Stimulated activated CD8-positive, alpha-beta memory T cell treated with anti-CD3 and anti-CD28 coated beads, Interleukin-7, amount 100 ng/mL, for 48 hours (primary cell): ENCODE measurements around the gene TRIM44.
"Not testable (repeated sequence)": the region's sequence is repeated elsewhere in the genome, so short reads cannot be mapped to it uniquely, and the experiment has no call there.

Experiments used
- DNase-seq, 2 donors: peaks; one replicate each; pipeline ENCODE4 v3.0.0-alpha.2; 2020; ENCODE audit warnings: low read depth in 1 of 2; ENCODE audit errors: extremely low read depth in 1 of 2

TRIM44 gene

DNA sequence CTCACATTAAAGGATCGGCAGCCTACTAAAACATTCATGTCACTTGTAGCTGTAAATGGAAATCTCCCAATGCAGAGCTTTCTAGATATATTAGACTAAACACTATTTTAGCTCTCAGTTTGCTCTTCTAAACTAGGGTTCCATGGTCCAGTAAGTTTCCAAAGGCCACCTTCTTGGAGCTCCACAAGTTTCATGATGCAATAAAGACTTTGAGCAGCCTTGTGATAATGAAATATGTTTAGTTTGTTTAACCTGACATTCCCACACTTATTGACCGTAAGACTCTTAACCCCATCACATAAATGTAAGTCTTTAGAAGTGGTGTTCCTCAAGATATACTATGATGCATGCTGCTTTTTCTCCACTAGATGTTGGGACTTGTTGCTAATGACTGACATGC, 87.7 kb downstream of the TRIM44 start:
- DNase-seq: no peak

GRCh38 chr11:35750981-35751663, 88.5 kb downstream of the TRIM44 start:
- no peak for DNase-seq

- no peak for DNase-seq
Observed at GRCh38 chr11:35751664-35752061, 89.1 kb downstream of the TRIM44 start.

- no peak for DNase-seq
Observed at GRCh38 chr11:35752115-35752514, 89.5 kb downstream of the TRIM44 start.

GRCh38 chr11:35753573-35753972, 91.0 kb downstream of the TRIM44 start:
- not testable (repeated sequence) for DNase-seq

GRCh38 chr11:35759951-35760350, 97.4 kb downstream of the TRIM44 start:
- not testable (repeated sequence) for DNase-seq

DNA sequence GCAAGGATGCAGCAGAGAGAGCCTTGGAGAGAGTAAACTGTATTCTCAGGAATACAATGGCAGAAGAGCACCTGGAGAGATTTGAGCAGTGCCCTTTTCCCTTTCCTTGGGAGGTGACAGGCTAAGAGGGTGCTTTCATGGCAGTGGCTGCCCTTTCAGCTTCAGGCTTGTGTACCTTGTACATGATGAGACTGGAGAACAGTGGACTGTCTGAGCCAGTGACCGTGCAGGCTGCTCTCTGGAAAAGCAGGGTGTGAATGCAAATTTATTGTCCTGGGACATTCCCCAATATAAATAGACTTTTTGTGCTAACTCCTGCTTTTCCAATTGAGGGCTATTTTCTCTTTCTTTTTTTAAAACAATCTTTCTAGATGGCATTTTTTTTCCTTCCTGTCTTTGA, 99.3 kb downstream of the TRIM44 start:
- no peak for DNase-seq

DNA sequence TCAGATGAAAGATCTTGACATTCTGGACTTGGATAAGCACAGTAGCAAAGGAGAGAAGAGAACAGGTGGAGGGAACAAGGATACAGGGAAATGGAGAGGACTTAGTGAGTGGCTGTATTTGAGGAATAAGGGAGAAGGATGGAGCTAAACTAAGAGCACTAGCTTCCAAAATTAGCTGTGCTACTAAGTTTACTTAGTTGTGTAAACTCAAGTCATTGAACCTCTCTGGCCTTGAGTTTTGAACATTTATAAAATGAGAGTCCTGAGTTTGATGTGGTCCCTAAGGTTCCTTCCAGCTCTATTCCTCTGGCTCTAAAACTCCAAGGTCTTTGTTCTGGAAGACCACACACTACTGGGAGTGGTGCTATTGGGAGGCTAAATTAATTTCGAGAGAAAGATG, 100.7 kb downstream of the TRIM44 start:
- DNase-seq: no peak

DNA sequence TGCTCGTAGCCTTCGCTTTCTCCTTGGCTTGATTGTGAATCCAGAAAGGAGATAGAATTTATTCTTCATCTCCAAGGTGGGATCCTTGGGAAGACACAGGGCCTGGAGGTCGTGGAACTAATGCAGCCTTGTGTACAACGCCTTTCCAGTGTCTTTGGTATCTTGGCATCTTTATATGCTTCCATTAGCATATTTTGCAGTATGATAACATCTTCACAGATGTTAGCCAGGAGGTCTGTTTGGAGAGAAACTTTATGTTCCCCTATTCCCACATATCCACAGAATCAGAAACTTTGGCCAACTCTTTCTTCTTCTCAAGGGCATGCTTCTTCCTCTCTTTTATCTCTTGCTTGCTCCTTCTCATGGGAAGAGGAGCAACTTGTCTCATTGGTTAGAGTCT, 101.2 kb downstream of the TRIM44 start:
- no peak for DNase-seq

DNA sequence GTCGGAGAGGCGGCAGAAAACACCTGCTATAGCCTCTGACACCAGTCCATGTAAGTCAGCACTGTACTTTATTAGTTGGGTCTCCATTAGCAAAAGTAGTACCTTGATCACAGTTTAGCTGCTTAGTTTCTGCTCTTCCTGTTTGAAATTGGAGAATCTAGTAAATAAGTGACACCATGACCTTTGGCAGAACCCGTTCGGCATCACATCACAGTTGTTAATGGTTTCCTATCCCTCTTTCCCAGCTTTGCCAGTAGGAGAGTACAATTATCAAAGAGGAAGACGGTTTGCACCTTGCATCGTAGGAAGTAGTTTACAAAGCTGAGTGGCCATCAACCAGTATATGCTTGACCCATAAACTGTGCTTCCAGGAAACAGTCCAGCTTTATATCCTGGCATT, 101.8 kb downstream of the TRIM44 start:
- DNase-seq: no peak

DNA sequence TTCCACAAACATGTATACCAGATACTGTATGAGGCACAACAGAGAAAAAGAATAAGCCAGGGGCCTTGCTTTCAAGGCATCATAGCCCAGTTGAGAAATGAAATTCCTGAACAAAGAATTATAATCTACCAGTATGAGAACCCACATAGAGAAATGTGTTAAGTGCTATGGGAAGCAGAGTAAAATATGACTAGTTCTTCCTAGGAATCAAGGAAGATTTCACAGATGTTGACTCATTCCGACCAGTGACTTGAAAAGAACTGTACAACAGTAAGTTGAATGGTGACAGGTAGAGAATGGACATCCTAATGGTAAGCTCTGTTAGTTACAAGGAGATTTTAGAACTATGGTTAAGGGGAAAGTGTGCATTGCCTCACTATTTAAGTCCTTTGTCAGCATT, 102.6 kb downstream of the TRIM44 start:
- no peak for DNase-seq

DNA sequence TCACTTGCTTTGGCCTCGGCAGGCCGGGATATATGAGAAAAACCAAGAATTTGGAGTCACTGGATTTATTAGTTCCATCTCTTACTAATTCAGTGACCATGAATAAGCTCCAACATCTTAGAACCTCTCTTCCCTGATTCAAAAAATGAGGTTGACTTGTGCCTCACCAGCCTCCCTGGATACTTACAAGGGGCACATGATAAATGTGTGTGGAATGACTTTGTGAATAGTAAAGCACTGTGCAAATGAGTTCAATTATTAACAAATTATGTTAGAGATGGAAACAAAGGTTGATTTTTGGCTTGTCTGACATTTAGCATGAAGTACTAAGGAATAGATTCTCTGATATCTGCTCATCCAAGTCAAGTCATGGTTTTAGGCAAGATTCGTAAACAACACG, 104.1 kb downstream of the TRIM44 start:
- no peak for DNase-seq

- DNase-seq: not testable (repeated sequence)
Observed at GRCh38 chr11:35770425-35770824, 107.8 kb downstream of the TRIM44 start.

DNA sequence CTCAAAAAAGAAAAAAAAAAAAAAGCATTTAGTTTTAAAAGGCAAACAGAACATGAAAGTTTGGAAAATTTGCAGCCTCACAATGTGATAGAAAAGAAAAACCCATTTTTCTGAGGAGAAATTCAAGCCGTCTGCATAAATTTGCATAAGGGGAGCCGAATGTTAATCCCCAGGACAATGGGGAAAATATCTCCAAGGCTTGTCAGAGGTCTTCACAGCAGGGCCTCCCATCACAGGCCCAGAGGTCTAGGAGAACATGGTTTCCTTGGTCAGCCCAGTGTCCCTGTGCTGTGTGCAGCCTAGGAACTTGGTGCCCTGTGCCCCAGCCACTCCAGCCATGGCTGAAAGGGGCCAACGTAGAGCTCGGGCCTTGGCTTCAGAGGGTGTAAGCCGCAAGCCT, 109.1 kb downstream of the TRIM44 start:
- DNase-seq: no peak

DNA sequence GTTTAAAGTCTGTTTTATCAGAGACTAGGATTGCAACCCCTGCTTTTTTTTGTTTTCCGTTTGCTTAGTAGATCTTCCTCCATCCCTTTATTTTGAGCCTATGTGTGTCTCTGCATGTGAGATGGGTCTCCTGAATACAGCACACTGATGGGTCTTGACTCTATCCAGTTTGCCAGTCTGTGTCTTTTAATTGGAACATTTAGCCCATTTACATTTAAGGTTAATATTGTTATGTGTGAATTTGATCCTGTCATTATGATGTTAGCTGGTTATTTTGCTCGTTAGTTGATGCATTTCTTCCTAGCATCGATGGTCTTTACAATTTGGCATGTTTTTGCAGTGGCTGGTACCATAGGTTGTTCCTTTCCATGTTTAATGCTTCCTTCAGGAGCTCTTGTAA, 114.7 kb downstream of the TRIM44 start:
- not testable (repeated sequence) for DNase-seq

- not testable (repeated sequence) for DNase-seq
Observed at GRCh38 chr11:35778943-35779342, 116.4 kb downstream of the TRIM44 start.

DNA sequence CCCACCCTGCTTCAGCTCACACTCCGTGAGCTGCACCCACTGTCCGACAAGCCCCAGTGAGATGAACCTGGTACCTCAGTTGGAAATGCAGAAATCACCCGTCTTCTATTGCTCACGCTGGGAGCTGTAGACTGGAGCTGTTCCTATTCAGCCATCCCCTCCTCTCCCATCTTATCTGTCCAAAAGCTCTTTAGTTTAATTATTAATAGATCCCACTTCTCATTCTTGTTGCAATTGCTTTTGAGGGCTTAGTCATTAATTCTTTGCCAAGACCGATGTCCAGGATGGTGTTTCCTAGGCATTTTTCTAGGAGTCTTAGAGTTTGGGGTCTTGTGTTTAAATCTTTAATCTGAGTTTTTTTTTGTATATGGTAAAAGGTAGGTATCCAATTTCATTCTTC, 116.8 kb downstream of the TRIM44 start:
- DNase-seq: no peak

GRCh38 chr11:35780951-35781860, 118.6 kb downstream of the TRIM44 start:
- DNase-seq: no peak

DNA sequence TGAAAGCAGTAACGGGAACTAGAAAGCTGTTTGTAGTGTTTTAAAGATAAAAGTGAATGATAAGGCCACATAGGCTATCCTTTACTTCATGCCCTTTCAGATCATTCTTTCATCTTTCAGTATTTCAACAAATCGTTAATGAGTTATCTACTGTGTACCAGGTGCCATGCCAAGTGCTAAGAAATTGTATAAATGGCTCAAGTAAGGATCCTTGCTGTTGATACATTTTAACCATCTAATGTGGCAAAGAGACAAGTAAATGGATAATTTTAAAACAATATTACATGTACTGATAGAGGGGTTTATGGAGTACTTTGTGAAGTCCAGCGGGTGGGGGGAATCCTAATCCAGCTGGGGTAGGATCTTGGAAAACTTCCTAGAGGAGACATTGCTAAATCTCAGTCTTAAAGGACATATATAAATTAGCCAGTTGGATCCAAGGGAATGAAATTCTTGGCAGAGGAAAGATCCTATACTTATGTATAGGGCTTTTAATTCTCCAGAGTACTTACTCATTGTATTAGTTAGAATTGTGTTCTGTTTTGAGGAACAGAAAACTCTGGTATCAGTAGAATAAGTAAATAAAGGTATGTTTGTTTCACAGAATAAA, 119.4 kb downstream of the TRIM44 start:
- no peak for DNase-seq

DNA sequence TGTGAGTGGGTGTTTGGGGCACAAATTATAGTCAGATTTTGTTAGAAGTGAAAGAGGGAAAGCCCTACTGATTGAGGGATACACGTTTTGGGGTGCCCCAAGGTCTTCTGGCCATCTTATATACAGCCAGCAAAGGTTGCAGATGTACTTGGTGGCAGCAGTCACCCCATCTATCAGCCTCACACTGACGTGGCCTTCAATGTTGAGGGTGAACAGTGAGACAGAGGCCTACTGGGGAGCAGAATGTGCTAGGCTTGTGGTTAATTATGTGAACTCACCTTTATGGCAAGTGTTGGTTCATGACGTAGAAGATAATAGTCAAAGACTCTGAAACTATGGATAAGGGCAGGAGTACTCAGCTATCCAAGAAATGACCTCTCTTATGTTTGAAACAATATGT, 121.2 kb downstream of the TRIM44 start:
- no peak for DNase-seq

- no peak for DNase-seq
Observed at GRCh38 chr11:35784699-35785098, 122.1 kb downstream of the TRIM44 start.
